Endothelial cell of hepatic sinusoid (primary cell): ENCODE data around the gene LPP.

Experiments
- in situ Hi-C: cut with HindIII; loops from 2 replicates; pipeline ENCODE4 v1.10.0; 2017; ENCODE audit warnings: low sequenced_read_pairs

The LPP gene

DNA sequence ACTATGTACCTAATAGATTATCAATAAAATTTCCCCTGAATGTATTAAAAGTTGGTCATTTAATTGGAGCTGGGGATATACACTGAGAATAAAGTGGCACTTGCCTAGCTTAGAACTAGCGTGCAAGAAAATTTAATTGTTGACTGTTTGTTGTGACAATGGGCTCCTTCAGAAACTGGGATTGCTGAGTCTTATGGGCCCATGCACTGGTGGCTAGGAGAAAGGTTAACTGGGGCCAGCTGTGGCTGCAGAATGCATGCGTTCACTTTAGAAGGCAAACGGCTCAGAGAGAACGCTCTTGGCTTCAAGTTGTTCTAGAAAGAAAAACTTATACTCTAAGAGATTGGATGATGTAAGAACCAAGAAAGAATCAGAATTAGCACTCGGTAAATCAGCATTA lies 18.7 kb upstream of the LPP start:
- in situ Hi-C loops: no loop called here

DNA sequence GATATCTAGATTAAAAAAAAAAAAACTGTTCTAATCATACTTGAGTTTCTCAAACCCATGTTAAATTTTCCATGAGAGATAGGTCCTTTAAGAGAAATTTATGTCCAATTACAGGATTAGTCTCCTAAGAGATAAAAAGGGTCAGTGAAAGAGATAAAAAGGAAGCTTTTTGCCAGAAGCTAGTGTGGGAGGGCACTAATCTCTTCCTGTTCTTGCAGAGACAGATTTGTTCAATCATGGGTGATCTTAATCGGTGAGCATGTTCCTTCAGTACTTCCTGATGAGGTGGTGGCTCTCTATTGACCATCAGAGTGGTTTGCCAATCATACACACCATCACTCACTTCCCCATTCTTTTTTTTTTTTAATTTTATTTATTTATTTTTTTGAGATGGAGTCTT lies 16.9 kb upstream of the LPP start:
- in situ Hi-C loops: no loop called here

DNA sequence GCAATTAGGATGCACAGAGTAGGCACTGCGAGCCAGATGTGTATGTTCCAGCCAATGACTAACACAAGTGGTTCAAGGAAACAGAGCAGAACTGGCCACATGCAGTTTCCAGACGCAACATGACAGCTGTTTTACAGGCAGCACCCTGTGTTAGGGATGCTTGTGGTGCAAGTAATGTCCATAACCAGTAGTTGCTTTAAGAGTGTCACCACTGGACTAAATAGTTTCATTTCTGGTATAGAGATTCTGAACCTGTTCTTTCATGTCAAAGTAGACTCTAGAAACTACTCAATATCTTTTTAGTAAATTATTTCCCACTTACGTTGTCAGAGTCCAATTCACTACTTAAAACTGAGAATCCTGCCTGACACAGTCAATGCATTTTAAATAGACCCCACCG lies 14.5 kb upstream of the LPP start:
- in situ Hi-C loops: no loop called here

DNA sequence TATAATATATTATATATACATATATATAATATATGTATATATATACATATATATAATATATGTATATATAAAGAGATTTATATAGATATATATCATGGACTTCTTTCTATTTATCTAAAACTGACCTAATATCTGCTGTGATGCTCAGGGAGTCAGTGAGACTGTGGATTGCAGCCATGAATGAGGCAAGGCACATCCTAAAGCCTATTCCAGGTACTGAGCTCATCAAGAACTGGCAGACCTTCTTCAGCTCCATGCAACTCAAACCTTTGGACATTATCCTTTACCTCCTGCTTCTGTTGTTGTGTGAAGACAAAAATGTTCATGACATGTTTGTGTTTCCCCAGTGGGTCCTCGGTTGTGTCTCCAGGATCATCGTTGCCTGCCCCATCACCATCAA lies 7.7 kb upstream of the LPP start:
- in situ Hi-C loops: no loop called here

DNA sequence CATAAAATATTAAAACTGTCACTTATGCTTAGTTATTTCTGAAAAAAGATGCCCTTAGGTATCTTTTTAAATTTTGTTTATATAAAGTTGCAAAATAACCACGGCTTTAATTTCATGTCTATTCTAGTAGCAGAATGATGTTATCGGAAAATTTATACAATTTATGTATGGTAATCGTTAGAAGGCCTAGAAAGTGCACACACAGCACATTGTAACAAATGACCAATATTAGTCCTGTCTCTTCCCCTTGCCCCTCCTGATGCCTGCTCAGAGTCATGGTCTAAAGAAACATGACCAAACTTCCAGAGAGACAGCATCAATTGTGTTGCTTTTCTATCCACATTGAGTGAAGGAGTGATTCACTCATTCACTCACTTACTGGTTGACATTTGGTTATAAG lies 6.2 kb upstream of the LPP start:
- in situ Hi-C loops: no loop called here

DNA sequence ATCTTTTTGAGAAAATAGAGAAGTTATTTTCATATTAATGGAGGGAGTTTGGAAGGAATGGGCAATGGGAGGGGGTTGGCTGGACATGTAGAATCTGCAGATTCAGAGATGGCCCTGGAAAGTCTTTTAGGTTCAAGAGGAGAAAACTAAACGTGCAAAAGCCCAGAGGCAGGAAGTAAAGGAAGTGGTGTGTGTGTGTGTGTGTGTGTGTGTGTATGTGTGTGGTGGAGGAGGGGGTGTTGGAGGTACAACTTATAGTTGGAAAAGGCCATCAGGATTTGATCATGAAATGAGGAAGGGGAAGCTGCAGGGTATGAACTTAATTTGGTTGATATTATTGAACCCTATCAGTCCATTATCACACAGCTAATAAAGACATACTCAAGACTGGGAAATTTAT lies 5.6 kb upstream of the LPP start:
- in situ Hi-C loops: no loop called here

DNA sequence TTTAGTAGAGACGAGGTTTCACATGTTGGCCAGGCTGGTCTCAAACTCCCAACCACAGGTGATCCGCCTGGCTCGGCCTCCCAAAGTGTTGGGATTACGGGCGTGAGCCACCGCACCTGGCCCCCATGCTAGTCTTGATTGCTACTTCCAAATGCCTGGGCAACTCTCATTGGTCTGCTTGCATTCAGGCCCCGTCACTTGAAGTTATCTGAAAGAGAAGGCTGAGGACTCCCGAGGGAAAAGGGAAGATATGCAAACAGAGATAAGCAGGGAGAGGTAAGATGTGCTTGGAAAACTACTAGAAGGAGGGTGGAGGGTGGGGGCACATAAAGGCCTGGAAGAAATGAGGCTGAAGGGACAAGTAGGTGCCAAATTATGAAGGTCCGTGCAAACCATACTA lies 4.4 kb upstream of the LPP start:
- in situ Hi-C loops: no loop called here

DNA sequence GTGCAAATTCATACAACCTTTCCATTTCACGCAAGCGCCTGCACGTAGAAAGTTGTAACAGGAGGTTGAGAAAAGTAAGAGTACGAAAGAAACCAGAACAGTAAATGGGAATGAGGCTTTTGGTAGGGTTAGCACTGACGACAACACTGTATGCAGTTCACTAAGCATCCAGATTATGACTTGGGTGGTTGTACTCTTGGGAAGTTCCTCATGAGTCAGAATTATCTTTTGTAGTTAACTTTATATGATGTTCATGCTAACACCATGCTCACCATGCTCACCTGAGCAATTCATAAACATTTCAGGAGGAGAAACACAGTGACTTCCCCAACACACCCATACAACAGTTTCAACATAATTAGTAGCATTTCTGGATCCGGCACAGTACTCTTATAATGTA lies 3.0 kb upstream of the LPP start:
- in situ Hi-C loops: loop anchor here (5.0 kb wide), 1 partner anchor 404 kb away; the partner anchor contains the start of gene BCL6

DNA sequence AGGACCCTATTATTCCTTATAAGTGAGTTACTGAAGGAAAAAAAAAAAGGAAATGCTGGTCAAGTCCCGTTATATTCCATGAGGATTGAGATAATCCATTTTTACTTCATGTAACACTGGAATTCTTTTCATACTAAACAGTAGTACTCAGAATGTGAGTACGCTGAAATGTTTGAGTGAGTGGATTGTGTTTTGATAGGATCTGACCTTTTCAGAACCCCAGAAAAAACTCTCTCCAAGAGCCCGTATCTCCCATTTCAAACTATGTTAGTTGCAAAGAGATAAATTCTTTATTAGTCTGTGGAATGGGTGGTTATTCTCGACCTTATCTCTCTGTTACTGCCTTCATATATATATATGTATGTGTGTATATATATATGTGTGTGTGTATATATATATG lies 2.5 kb upstream of the LPP start:
- in situ Hi-C loops: loop anchor here (5.0 kb wide), 1 partner anchor 404 kb away; the partner anchor contains the start of gene BCL6

DNA sequence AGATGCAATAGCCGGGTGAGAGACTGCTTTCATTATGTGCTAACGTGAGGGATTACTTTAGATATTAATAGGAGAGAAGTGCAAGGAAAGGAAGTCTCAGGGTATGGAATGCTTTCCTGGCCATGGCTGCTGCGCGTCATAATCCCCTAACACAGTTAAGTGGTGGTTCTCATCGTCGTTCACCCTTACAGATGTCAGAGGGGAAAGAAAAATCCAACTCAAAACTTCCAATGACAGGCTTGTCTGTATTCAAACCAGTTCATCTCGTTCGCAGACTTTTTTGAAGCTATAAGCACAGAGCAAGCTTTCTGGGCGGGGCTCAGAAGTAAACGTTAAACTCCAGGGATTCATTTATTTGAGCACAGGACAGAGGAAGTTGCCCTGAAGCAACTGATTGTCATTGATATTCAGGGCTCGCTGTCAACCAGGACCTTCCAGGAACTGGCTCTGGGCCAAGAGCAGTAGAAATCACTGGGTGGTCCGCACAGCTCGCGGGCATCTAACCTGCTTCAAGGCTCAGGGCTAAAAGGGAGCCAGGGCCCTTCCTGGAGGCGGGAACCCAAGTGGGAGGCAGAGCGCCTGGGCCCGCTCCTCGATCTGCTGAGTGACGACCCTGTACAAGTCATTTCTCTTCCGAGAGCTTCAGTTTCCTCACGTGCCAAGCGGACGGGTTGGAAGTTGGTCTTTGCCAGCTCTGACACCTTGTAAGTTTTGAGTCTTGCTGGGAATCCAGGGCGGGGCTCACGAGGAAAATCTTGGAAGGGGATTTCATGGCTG lies 1.1 kb upstream of the LPP start:
- in situ Hi-C loops: loop anchor here (5.0 kb wide), 1 partner anchor 406 kb away; the partner anchor contains the start of gene BCL6

DNA sequence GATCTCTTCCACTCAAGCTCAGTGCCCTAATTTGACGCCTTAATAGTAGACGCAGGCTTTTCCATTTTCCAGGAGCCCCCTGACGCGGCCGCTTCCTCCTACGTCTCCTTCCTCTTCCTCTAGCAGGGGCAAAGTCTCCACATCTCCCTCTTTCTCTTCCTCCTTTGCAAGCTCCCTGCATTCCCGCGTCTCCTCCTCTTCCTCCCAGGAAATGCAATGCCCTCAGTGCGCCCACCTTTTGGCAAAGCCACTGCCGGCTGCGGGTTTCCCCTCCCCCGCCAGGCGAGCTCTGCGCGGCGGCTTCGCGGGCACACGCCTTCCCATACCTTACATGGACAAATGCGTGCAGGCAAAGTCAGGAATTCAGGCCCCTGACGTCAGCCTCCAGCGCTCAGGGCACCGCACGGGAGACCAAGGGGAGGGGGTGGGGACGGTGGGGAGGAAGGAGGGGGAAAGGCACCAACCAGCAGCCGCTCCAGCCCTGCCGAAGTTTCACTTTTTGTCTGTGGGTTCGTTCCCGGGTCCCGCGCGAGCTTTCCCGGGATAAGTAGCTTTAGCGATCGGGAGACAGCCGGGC lies 432 bp upstream of the LPP start:
- in situ Hi-C loops: loop anchor here (5.0 kb wide), 1 partner anchor 406 kb away; the partner anchor contains the start of gene BCL6

DNA sequence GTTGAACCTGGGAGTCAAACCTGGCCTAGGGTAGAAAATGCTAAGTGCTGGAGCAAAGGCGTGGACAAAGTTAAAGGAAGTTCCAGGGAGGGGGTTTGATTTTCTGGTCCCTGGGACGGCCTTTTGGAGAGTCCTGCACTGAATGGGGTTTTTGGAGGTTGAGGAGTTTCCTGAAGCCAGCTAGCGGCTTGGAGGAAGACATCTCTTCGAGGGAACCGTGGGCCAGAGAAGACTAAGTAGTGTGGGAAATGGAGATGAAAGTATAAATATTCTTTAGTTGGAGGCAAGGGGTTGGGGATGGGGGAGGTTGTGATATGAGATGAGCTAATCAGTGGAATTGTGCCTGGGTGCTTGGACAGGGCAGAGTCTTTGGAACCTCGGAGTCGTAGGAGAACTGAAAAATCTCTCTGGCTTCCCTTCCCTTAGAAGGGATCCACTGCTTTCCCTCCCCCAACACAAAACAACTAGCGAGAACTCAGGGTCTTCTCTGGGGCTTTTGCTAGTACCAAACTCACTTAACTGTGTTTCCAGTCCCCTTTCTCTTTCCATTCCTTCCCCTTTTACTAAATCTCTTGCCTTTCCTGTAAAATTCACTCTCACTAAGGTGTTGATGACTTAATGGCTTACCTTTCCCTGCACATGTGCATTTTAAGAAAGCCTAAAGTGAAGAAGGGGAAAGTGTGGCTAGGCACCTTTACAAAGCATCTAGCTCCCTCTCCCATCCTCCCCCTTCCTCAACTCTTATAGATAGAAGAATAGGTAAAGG lies 1.0 kb downstream of the LPP start:
- in situ Hi-C loops: loop anchor here (5.0 kb wide), 1 partner anchor 408 kb away; the partner anchor contains the start of gene BCL6

DNA sequence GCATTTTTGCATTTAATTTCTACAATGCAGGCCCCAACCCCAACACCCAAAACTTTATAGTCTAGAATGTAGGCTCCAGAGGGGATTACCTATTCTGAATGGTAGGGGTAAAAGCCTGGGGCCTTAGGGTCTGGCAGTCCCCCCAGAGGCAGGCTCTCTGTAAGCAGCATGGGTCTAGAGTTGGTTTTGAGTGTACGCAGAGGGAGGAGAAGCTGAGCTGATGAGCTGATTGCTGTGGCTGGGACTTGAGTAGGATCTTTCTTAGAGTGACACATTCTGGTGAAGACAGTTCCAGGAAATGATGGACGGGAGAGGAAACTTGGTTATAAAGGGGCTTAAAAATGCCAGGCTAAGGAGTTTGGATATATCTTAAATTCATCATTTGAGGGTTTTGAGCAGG lies 2.1 kb downstream of the LPP start:
- in situ Hi-C loops: no loop called here

DNA sequence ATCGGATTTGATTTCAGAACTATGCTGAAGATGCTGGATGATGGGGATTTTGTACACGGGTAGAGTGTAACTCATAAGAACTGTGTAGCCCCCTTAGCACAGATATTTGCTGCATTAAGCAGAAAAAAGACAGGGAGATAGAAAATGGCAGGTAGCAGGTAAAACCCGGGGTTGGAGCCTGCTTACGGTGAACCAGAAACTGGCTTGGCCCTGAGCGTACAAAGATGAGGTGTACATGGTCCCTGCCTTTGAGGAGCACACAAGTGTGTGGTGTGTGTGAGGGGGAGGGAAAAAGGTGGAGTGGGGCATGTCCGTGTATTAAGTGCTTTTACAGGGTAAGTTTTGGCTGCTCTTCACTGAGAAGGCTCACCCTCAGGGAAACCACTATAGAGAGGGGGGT lies 3.5 kb downstream of the LPP start:
- in situ Hi-C loops: no loop called here

DNA sequence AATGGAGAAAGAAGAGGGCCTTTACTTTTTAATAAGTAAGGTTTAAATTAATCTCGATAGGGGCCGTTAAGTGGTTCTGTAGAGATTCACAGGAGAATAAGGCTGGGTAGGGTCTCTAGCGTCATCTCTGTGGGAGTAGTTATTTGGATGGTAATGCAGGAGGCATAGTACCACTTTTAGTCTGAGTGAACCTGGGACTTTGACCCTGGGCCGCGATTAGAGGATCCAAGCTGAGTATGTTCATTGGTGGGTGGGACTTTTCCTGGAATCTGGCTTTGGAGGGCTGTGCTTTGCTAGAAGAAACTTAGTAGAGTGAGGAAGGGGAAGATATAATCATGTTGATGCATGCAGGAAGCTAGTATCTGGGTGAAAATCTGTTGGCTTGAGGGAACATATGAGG lies 4.0 kb downstream of the LPP start:
- in situ Hi-C loops: no loop called here

DNA sequence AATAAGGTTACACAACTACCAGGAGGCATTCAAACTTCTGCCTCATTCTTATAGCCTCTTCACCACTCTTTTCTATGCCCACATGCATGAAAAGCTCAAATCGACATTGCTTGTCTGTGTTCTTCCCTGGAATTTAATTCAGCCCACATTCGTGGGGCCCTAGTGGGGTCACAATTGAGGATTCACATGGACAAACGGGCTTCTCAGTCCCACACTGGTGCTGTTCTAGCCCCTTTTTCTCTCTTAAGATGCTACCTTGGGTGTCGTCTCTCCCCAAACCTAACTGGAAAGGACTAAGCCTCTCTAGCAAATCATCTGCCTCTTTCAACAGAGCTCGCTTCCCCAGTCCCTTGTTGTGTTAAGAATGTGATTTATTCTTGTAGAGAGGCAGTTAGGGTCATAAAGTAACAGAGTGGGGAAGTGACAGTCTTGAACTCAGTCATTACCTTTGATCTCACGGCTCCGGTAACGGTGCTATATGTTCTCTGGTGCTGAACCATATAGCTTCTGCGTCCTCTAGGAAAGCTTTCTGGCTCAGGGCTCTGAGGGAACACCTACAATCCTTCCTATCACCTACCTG lies 4.9 kb downstream of the LPP start:
- in situ Hi-C loops: no loop called here

DNA sequence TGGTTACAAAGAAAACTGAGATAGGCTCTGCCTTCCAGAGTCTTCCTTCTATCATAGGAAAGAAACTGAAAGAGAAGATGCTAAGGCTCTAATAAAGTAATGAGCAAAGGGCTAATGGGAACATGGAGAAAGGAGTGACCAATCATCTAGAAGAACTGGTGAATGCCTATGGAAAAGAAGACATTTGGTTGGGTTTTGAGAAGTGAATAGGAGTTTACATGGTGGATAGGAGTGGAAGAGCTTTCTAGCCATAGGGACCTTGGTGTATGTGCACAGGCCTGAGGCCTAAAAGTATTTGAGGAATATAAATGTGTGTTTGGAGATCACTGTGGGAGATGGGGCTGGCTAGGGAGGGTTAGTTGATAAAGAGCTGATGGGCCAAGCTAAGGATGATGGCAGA lies 6.8 kb downstream of the LPP start:
- in situ Hi-C loops: no loop called here

DNA sequence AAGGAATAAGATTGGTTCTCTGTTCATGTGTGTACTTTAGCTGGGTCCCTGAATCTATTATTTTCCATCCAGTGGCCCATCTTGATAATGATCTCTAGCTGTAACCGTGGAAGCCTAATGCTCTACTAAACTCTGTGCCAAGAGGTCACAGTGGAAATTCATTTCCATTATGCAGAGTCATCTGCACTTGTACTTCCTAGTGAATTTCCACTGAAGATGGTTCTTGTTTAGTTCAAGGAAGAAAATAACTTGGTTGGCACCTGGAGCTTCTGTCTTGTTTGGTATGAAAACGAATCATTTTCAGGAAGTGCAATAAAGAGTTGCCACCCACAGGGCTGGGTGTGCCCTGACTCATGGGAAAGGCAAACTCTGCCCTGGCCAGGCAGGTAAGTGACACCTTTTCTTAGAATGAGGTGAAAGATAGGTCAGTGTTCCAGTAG lies 10.3 kb downstream of the LPP start:
- in situ Hi-C loops: no loop called here

DNA sequence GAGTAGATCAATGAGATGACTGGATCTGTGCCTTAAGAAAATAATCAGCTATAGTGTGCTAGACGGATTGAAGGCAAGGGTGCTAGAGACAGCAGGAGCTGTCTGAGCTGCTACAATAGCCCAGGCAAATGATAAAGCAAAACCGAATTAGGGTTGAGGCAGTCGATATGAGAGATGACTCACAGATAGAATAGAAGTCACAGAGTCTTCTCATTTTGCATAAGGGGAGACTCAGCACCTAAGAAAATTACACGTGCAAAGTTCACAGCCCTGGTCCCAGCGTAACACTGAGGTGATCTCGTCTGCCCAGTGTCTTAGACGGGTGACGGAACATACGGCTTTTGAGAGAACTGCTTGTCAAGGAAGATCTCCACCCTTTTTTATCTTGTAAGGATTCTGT lies 11.6 kb downstream of the LPP start:
- in situ Hi-C loops: no loop called here

DNA sequence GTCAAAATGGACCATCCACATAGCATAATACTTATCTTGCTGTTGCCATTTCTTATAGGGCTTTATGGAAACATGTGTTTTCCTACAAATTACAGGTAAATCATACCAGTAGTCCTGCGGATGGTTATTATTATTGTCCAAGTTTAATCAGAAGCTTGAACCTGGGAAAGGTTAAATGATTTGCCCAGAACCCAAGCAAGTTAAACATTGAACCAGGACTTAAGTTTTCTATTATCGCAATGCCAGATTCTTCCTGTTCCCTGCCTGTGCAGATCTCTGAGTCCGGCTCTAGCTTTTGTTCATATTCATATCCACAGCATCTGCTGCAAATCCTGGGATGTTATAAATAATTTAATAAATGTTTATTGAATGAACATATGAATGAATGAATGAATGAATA lies 12.5 kb downstream of the LPP start:
- in situ Hi-C loops: no loop called here

DNA sequence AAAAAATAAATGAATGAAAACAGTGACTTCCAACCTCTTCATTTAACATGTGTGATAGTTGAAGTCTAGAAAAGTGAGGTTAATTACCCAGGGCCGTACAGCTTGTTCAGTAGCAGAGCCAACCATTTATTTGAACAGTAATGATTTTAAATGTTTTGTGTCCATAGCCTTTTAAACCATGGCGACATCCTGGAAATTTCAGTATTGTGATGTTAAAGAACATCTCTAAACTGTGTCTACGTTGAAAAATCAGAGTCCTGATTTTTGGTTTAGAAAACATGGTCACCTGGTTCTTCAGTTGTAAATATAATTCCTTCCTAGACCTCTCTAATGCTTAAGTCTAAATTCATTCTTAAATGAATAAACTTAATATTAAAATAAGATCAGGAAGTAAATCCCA lies 14.2 kb downstream of the LPP start:
- in situ Hi-C loops: no loop called here
